ENCODE measurements around the gene HMCN2. TPM values are rescaled to one million over a fixed set of nuclear protein-coding genes. Genes with fewer than 3 reads are reported as not detected.
A peak's percentile ranks its signal among the peaks of the same experiment; 100 is the strongest.

Gene HMCN2
- total RNA-seq, 1 experiment from 2014 or later: 8.6 TPM

GRCh38 chr9:130295431-130295830 lies 29.9 kb downstream of the HMCN2 start:
- Histone ChIP-seq H3K4ac (ENCODE audit: low read depth, low read length) (no peak overlapping the region), H3K27me3 (ENCODE audit: insufficient read depth, low read length) (no peaks in the 10 kb centered on the region), H3K18ac (ENCODE audit: insufficient read length, low read depth, low read length) (no peak overlapping the region), H3K23ac (ENCODE audit: insufficient read length, low read depth, low read length) (no peak overlapping the region), H3K4me1 (ENCODE audit: insufficient read depth, low read length) (no peaks in the 10 kb centered on the region; the same call in 1 of the 2 replicates), H3K14ac (ENCODE audit: insufficient read depth, low read length) (no peak overlapping the region), H3T11ph (ENCODE audit: low read length) (no peak overlapping the region), H2BK15ac (ENCODE audit: low read depth, low read length) (no peak overlapping the region), H2AFZ (ENCODE audit: low read length) (no peak overlapping the region), H4K91ac (ENCODE audit: insufficient read length, low read depth, low read length) (no peak overlapping the region), H3K4me2 (ENCODE audit: insufficient read depth, insufficient read length, low read length) (no peak overlapping the region), H3K27ac (ENCODE audit: insufficient read length, low read depth, low read length) (no peak overlapping the region), H3K9me3 (ENCODE audit: control insufficient read depth, low read depth, low read length) (no peaks in the 10 kb centered on the region), H3K9ac (ENCODE audit: extremely low read depth, insufficient read length, low read length) (no peak overlapping the region), H2BK5ac (ENCODE audit: insufficient read length, low read length) (no peak overlapping the region), H2BK20ac (ENCODE audit: low read depth, low read length, poor library complexity, severe bottlenecking) (no peak overlapping the region), H3K79me1 (ENCODE audit: insufficient read depth, low read depth, low read length, poor library complexity, severe bottlenecking) (no peaks in the 10 kb centered on the region), H4K5ac (ENCODE audit: insufficient read length, low read depth, low read length) (no peak overlapping the region), H4K8ac (replicated peaks; ENCODE audit: insufficient read length, low read depth, low read length) (no peak overlapping the region), H4K20me1 (ENCODE audit: control insufficient read depth, insufficient read depth, insufficient read length) (no peaks in the 10 kb centered on the region), H2BK12ac (ENCODE audit: insufficient read length, low read depth, low read length) (no peak overlapping the region), H2BK120ac (ENCODE audit: low read depth, low read length, poor library complexity, severe bottlenecking) (no peak overlapping the region), H3K23me2 (ENCODE audit: insufficient read length, low read depth, low read length, poor library complexity, severe bottlenecking) (no peaks in the 10 kb centered on the region), H2AK5ac (ENCODE audit: insufficient read length, low read length) (no peak overlapping the region), H3K79me2 (ENCODE audit: insufficient read depth, low read length) (no peaks in the 10 kb centered on the region), H3K56ac (ENCODE audit: insufficient read length, low read depth, low read length) (no peak overlapping the region)
- WGBS (ENCODE audit: extremely low coverage, insufficient read length, low lambda C conversion rate): no CpG with 5 or more reads among the region's 11 CpGs
- Mint-ChIP-seq H3K27me3 (ENCODE audit: low read depth) (no peaks in the 10 kb centered on the region; the same call in 1 of the 2 replicates), H3K9me3 (no peaks in the 10 kb centered on the region), H3K4me3 (no peak overlapping the region; a peak in 1 of 5 replicates), H3K4me1 (peaks cover 14 to 21% of the 10 kb centered on the region in 2 experiments), H3K36me3 (ENCODE audit: insufficient read depth in 1 of 3, low read depth in 3 of 3) (peaks cover 14 to 39% (median 16%) of the 10 kb centered on the region in 3 experiments), H3K27ac (0 out of 7 replicates have a peak overlapping the region, but pooled peaks of 1 of the 3 experiments have one; percentile 7)
- TF ChIP-seq CTCF (conservative IDR thresholded peaks at IDR 0.05): no peak
- DNase-seq: no peak

All from H9 (cell line).